ENCODE measurements around the gene USP4. TPM values are rescaled to one million over a fixed set of nuclear protein-coding genes. Genes with fewer than 3 reads are reported as not detected.
A peak's percentile ranks its signal among the peaks of the same experiment; 100 is the strongest.

Gene USP4
- total RNA-seq, 1 donor from 2014 or later: 48.8 TPM

DNA sequence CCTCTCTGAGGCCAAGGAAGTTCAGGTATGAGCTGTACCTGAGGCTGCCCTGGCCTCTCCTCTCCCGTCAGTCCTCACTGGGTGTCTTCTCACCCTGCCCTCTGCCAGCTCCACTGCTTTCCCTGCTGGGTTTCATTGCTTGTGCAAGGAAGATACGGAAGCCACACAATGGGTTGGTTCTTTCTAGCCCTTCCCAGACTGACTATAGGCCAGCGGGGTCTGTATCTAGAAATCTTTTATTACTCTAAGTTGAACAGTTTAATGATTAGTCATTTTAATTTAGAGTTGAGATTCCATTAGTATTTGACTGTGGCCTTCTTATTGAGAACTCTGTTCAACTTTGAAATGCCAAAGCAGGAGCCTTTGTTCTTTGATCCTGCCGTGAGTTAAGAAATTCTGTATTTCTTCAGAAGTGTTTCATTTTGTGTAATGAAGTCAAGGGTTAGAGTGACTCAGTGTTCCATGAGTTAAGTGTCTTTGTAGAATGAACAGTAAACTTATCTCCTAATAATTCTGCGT, 79.0 kb downstream of the USP4 start:
- peaks cover 3% of the 10 kb centered on the region for H3K36me3 Mint-ChIP-seq
- peak overlapping the region; percentile 31 for H3K27ac Mint-ChIP-seq
- no peaks in the 10 kb centered on the region for H3K27me3 Mint-ChIP-seq
- H3K4me3 Mint-ChIP-seq: no peak overlapping the region
- H3K4me1 Mint-ChIP-seq (ENCODE audit: unreplicated experiment): peaks cover 3% of the 10 kb centered on the region
- H3K9me3 Mint-ChIP-seq: no peaks in the 10 kb centered on the region
- TF ChIP-seq CTCF (conservative IDR thresholded peaks at IDR 0.05): no peak
- no peak for DNase-seq (ENCODE audit: extremely low spot score, unreplicated experiment)

DNA sequence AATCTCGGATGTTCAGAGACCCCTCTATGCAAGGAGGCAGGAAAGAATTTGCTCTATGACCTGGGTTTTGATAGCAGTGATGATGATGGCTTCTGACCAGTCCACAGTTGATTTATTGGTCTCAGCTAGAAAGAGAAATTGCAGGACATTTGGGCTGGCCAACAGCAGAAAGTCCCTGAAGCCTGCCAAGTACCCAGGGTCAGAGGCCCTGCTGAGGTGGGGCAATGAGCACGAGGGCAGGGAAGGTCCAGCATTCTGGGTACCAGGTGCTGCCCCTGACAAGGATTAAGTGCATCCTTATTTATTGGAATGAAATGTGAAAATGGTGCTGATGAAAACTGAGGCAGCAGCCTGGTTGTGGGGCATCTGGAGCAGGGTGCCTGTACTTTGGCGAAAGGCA, 82.7 kb downstream of the USP4 start:
- H3K36me3 Mint-ChIP-seq: no peaks in the 10 kb centered on the region
- DNase-seq (ENCODE audit: extremely low spot score, unreplicated experiment): no peak
- H3K4me3 Mint-ChIP-seq: no peak overlapping the region
- no peak for TF ChIP-seq CTCF (conservative IDR thresholded peaks at IDR 0.05)
- H3K27ac Mint-ChIP-seq: no peak overlapping the region
- H3K27me3 Mint-ChIP-seq: no peaks in the 10 kb centered on the region
- H3K9me3 Mint-ChIP-seq: no peaks in the 10 kb centered on the region
- peaks cover 7% of the 10 kb centered on the region for H3K4me1 Mint-ChIP-seq (ENCODE audit: unreplicated experiment)

GRCh38 chr3:49255718-49256511, 83.9 kb downstream of the USP4 start:
- Mint-ChIP-seq H3K4me3 (no peak overlapping the region), H3K27me3 (no peaks in the 10 kb centered on the region), H3K36me3 (no peaks in the 10 kb centered on the region), H3K27ac (peak overlapping the region; percentile 62), H3K4me1 (ENCODE audit: unreplicated experiment) (peaks cover 7% of the 10 kb centered on the region), H3K9me3 (no peaks in the 10 kb centered on the region)
- DNase-seq (ENCODE audit: extremely low spot score, unreplicated experiment): no peak
- TF ChIP-seq CTCF (conservative IDR thresholded peaks at IDR 0.05): no peak

GRCh38 chr3:49255112-49255511, 84.7 kb downstream of the USP4 start:
- no peaks in the 10 kb centered on the region for H3K27me3 Mint-ChIP-seq
- H3K36me3 Mint-ChIP-seq: no peaks in the 10 kb centered on the region
- H3K4me1 Mint-ChIP-seq (ENCODE audit: unreplicated experiment): peaks cover 7% of the 10 kb centered on the region
- no peak for DNase-seq (ENCODE audit: extremely low spot score, unreplicated experiment)
- H3K27ac Mint-ChIP-seq: peak overlapping the region; percentile 20
- H3K9me3 Mint-ChIP-seq: no peaks in the 10 kb centered on the region
- no peak for TF ChIP-seq CTCF (conservative IDR thresholded peaks at IDR 0.05)
- no peak overlapping the region for H3K4me3 Mint-ChIP-seq

- Mint-ChIP-seq H3K9me3 (no peaks in the 10 kb centered on the region), H3K4me3 (no peak overlapping the region), H3K4me1 (ENCODE audit: unreplicated experiment) (peaks cover 12% of the 10 kb centered on the region), H3K27ac (no peak overlapping the region), H3K27me3 (no peaks in the 10 kb centered on the region), H3K36me3 (no peaks in the 10 kb centered on the region)
- DNase-seq (ENCODE audit: extremely low spot score, unreplicated experiment): no peak
- no peak for TF ChIP-seq CTCF (conservative IDR thresholded peaks at IDR 0.05)
Measured at GRCh38 chr3:49253512-49253911, 86.3 kb downstream of the USP4 start.

All from type B pancreatic cell (in vitro differentiated cells).